Small intestine (tissue), 7 donors: ENCODE measurements around the gene PCDH12. TPM values are rescaled to one million over a fixed set of nuclear protein-coding genes. Genes with fewer than 3 reads are reported as not detected.

Experiments
- DNase-seq, 2 donors: peaks; one replicate each; pipeline versions ENCODE4 v3.0.0 to v3.0.0-alpha.2; 2013
- FAIRE-seq: peaks from 2 replicates; lab custom pipeline; 2012; peaks lifted over from hg19 to GRCh38; lab: Jason Lieb, UNC
- H3K27ac ChIP-seq, 3 donors: one replicate each; pipeline ENCODE4 v1.5.1; 2013; ENCODE audit warnings: low read length in 2 of 3, mild to moderate bottlenecking in 2 of 3, control low read depth in 1 of 3, inconsistent platforms in 1 of 3, low read depth in 1 of 3, moderate library complexity in 1 of 3
- H3K27me3 ChIP-seq, 3 donors: one replicate each; pipeline ENCODE4 v1.6.1; 2013; ENCODE audit warnings: low read length in 3 of 3, inconsistent platforms in 1 of 3; ENCODE audit not compliant: control insufficient read depth in 3 of 3, insufficient read depth in 3 of 3
- H3K36me3 ChIP-seq, 3 donors: one replicate each; pipeline ENCODE4 v1.6.1; 2013; ENCODE audit warnings: low read length in 3 of 3, inconsistent platforms in 1 of 3, low read depth in 1 of 3, mild to moderate bottlenecking in 1 of 3, moderate library complexity in 1 of 3; ENCODE audit not compliant: control insufficient read depth in 3 of 3, insufficient read depth in 2 of 3
- H3K4me1 ChIP-seq, 3 donors: one replicate each; pipeline ENCODE4 v1.6.1; 2013; ENCODE audit warnings: low read length in 2 of 3, inconsistent platforms in 1 of 3, low read depth in 1 of 3, mild to moderate bottlenecking in 1 of 3, moderate library complexity in 1 of 3; ENCODE audit not compliant: control insufficient read depth in 3 of 3, insufficient read depth in 2 of 3
- H3K4me3 ChIP-seq, 3 donors: one replicate each; pipeline ENCODE4 v1.5.1; 2013; ENCODE audit warnings: low read length in 3 of 3, control low read depth in 1 of 3, inconsistent platforms in 1 of 3, low read depth in 1 of 3, mild to moderate bottlenecking in 1 of 3, moderate library complexity in 1 of 3
- H3K9me3 ChIP-seq, 2 donors: one replicate each; pipeline ENCODE4 v1.6.1; 2013; ENCODE audit warnings: low read depth in 1 of 2, low read length in 1 of 2; ENCODE audit not compliant: control insufficient read depth in 2 of 2, insufficient read depth in 1 of 2
- WGBS, 3 donors: extraction: QIAGEN DNeasy Blood & Tissue Kit; methylation state at CpG; one replicate each; pipeline ENCODE4 v1.1.7; 2013; 5-methylcytosine and 5-hydroxymethylcytosine counted together
- polyA plus RNA-seq, 4 donors: library from polyadenylated mRNA; stranded (reverse) in 3 of 4; unstranded in 1 of 4; fragments of 200-250 nt in 3 of 4; fragments of 120-200 nt in 1 of 4; gene quantifications; one replicate each; pipeline versions ENCODE4 v1.2.1 to v1.2.3, GENCODE V29; 2013
- donor health status: healthy with polysubstance abuse.
- donor health status: control.
- donor health status: control.
- donor health status: Bipolar disorder and iron deficiency.
- donor health status: healthy.

The PCDH12 gene
- polyA plus RNA-seq, 4 donors, result under 0.01 to 5.1 (median 2.6) TPM; not detected in 1

GRCh38 chr5:141915881-141916336 is 42.1 kb downstream of the PCDH12 start:
- H3K4me1 ChIP-seq, result peaks cover 0 to 15% (median 0%) of the 10 kb centered on the region in 3 donors
- no peak overlapping the region for H3K27ac ChIP-seq
- 53 to 78% (median 76%) methylated on average over 6 of the region's 6 CpGs for WGBS, 3 donors
- FAIRE-seq, result no peak
- H3K27me3 ChIP-seq, result peaks cover 0 to 14% (median 0%) of the 10 kb centered on the region in 3 donors
- H3K4me3 ChIP-seq, result no peak overlapping the region
- DNase-seq, result no peak
- no peaks in the 10 kb centered on the region for H3K36me3 ChIP-seq
- H3K9me3 ChIP-seq, result no peaks in the 10 kb centered on the region

- Histone ChIP-seq H3K27ac (no peak overlapping the region), H3K27me3 (peaks cover 0 to 14% (median 0%) of the 10 kb centered on the region in 3 donors), H3K36me3 (no peaks in the 10 kb centered on the region), H3K4me1 (peaks cover 0 to 12% (median 0%) of the 10 kb centered on the region in 3 donors), H3K4me3 (no peak overlapping the region), H3K9me3 (no peaks in the 10 kb centered on the region)
- FAIRE-seq (no peak), DNase-seq (no peak)
- WGBS, 3 donors, result 92 to 95% (median 94%) methylated on average over 3 of the region's 3 CpGs
These were observed 43.2 kb downstream of the PCDH12 start for GRCh38 chr5:141914797-141915196.

- Histone ChIP-seq H3K9me3 (no peaks in the 10 kb centered on the region), H3K36me3 (no peaks in the 10 kb centered on the region), H3K27ac (no peak overlapping the region), H3K27me3 (peaks cover 0 to 14% (median 0%) of the 10 kb centered on the region in 3 donors), H3K4me3 (peak overlapping the region in 2 of 3 donors; percentile 2 to 27), H3K4me1 (peaks cover 0 to 6% (median 0%) of the 10 kb centered on the region in 3 donors)
- no peak for FAIRE-seq
- DNase-seq, result peak; percentile 49 to 78
- 6 to 10% (median 8%) methylated on average over 35 to 40 of the region's 40 CpGs for WGBS, 3 donors
These were observed 43.7 kb downstream of the PCDH12 start for GRCh38 chr5:141914199-141914743.

GRCh38 chr5:141913560-141914198 is 44.3 kb downstream of the PCDH12 start:
- peaks cover 0 to 14% (median 0%) of the 10 kb centered on the region in 3 donors for H3K27me3 ChIP-seq
- no peaks in the 10 kb centered on the region for H3K36me3 ChIP-seq
- no peaks in the 10 kb centered on the region for H3K9me3 ChIP-seq
- peak overlapping the region in 2 of 3 donors; percentile 2 to 27 for H3K4me3 ChIP-seq
- FAIRE-seq, result no peak
- DNase-seq, result no peak
- peaks cover 0 to 5% (median 0%) of the 10 kb centered on the region in 3 donors for H3K4me1 ChIP-seq
- no peak overlapping the region for H3K27ac ChIP-seq
- WGBS, 3 donors, result 20 to 36% (median 33%) methylated on average over 16 of the region's 16 CpGs

GRCh38 chr5:141910271-141910673 is 47.7 kb downstream of the PCDH12 start:
- DNase-seq (no peak), FAIRE-seq (no peak)
- 64 to 71% (median 68%) methylated on average over 2 of the region's 2 CpGs for WGBS, 3 donors
- peaks cover 0 to 14% (median 0%) of the 10 kb centered on the region in 3 donors for H3K27me3 ChIP-seq
- H3K27ac ChIP-seq, result no peak overlapping the region
- no peak overlapping the region for H3K4me3 ChIP-seq
- no peaks in the 10 kb centered on the region for H3K9me3 ChIP-seq
- no peaks in the 10 kb centered on the region for H3K36me3 ChIP-seq
- H3K4me1 ChIP-seq, result peaks cover 0 to 5% (median 0%) of the 10 kb centered on the region in 3 donors

- FAIRE-seq (no peak), DNase-seq (no peak)
- H3K27me3 ChIP-seq, result peaks cover 0 to 14% (median 0%) of the 10 kb centered on the region in 3 donors
- peaks cover 0 to 5% (median 0%) of the 10 kb centered on the region in 3 donors for H3K4me1 ChIP-seq
- no peaks in the 10 kb centered on the region for H3K9me3 ChIP-seq
- no peak overlapping the region for H3K4me3 ChIP-seq
- no peaks in the 10 kb centered on the region for H3K36me3 ChIP-seq
- 84 to 96% (median 94%) methylated on average over 4 of the region's 4 CpGs for WGBS, 3 donors
- no peak overlapping the region for H3K27ac ChIP-seq
These were observed 48.8 kb downstream of the PCDH12 start for GRCh38 chr5:141909212-141909611.

GRCh38 chr5:141908796-141909195 is 49.2 kb downstream of the PCDH12 start:
- Histone ChIP-seq H3K36me3 (no peaks in the 10 kb centered on the region), H3K4me1 (peaks cover 0 to 3% (median 0%) of the 10 kb centered on the region in 3 donors), H3K27ac (no peak overlapping the region), H3K4me3 (no peak overlapping the region), H3K27me3 (peaks cover 0 to 11% (median 0%) of the 10 kb centered on the region in 3 donors), H3K9me3 (no peaks in the 10 kb centered on the region)
- WGBS, 3 donors, result 89 to 94% (median 92%) methylated on average over 2 of the region's 2 CpGs
- DNase-seq (no peak), FAIRE-seq (no peak)

GRCh38 chr5:141906972-141907371 is 51.0 kb downstream of the PCDH12 start:
- DNase-seq (no peak), FAIRE-seq (no peak)
- H3K9me3 ChIP-seq, result no peaks in the 10 kb centered on the region
- H3K4me3 ChIP-seq, result no peak overlapping the region
- H3K36me3 ChIP-seq, result no peaks in the 10 kb centered on the region
- WGBS, 3 donors, result 0% methylated on average over 1 of the region's 1 CpG
- no peaks in the 10 kb centered on the region for H3K27me3 ChIP-seq
- H3K27ac ChIP-seq, result no peak overlapping the region
- no peaks in the 10 kb centered on the region for H3K4me1 ChIP-seq
